Liver (tissue), 9 donors: ENCODE results near the gene CGRRF1. TPM values are rescaled to one million over a fixed set of nuclear protein-coding genes. Genes with fewer than 3 reads are reported as not detected.

Experiments
- DNase-seq: peaks from one replicate; pipeline ENCODE4 v3.0.0-alpha.2; 2017; ENCODE audit warnings: low spot score
- H3K27ac ChIP-seq, 2 donors: one replicate each; pipeline ENCODE4 v1.7.0; 2013; ENCODE audit warnings: inconsistent platforms in 2 of 2, low read length in 2 of 2, control low read depth in 1 of 2, low read depth in 1 of 2, mild to moderate bottlenecking in 1 of 2
- H3K27me3 ChIP-seq, 4 donors: one replicate each; pipeline versions ENCODE4 v1.6.1 to v1.7.0; 2013; ENCODE audit warnings: low read length in 3 of 4, inconsistent platforms in 1 of 4, mild to moderate bottlenecking in 1 of 4, moderate library complexity in 1 of 4; ENCODE audit not compliant: control insufficient read depth in 4 of 4, insufficient read depth in 4 of 4
- H3K36me3 ChIP-seq, 4 donors: one replicate each; pipeline versions ENCODE4 v1.6.1 to v1.7.0; 2013; ENCODE audit warnings: low read length in 3 of 4, mild to moderate bottlenecking in 3 of 4, low read depth in 1 of 4, moderate library complexity in 1 of 4; ENCODE audit not compliant: control insufficient read depth in 4 of 4, insufficient read depth in 3 of 4
- H3K4me1 ChIP-seq, 4 donors: one replicate each; pipeline versions ENCODE4 v1.6.1 to v1.7.0; 2013; ENCODE audit warnings: low read length in 3 of 4, mild to moderate bottlenecking in 3 of 4, moderate library complexity in 1 of 4; ENCODE audit not compliant: control insufficient read depth in 4 of 4, insufficient read depth in 4 of 4
- H3K4me3 ChIP-seq, 3 donors: one replicate each; pipeline versions ENCODE4 v1.6.1 to v1.7.0; 2013; ENCODE audit warnings: low read length in 3 of 3, control low read depth in 1 of 3, low read depth in 1 of 3, mild to moderate bottlenecking in 1 of 3
- H3K9ac ChIP-seq, 2 donors: one replicate each; pipeline ENCODE4 v1.7.0; 2013; ENCODE audit warnings: low read length in 2 of 2, mild to moderate bottlenecking in 2 of 2, moderate library complexity in 2 of 2, control low read depth in 1 of 2, low read depth in 1 of 2
- H3K9me3 ChIP-seq, 4 donors: one replicate each; pipeline versions ENCODE4 v1.6.1 to v1.7.0; 2013; ENCODE audit warnings: low read length in 3 of 4; ENCODE audit not compliant: control insufficient read depth in 4 of 4
- HNF4A ChIP-seq, 2 donors: conservative IDR thresholded peaks; 2 replicates each; pipeline ENCODE4 v1.6.1; 2016; ENCODE audit warnings: antibody characterized with exemption in 2 of 2, mild to moderate bottlenecking in 2 of 2
- RAD21 ChIP-seq, 2 donors: IDR thresholded peaks; 2 replicates each; pipeline ENCODE4 v1.6.1; 2016; ENCODE audit warnings: antibody characterized with exemption in 2 of 2, mild to moderate bottlenecking in 2 of 2
- TAF1 ChIP-seq: conservative IDR thresholded peaks from 2 replicates; pipeline ENCODE4 v1.6.1; 2016; ENCODE audit warnings: antibody characterized with exemption, mild to moderate bottlenecking
- YY1 ChIP-seq: IDR thresholded peaks from 2 replicates; pipeline ENCODE4 v1.6.1; 2016; ENCODE audit warnings: antibody characterized with exemption, mild to moderate bottlenecking
- ZBTB33 ChIP-seq: IDR thresholded peaks from 2 replicates; pipeline ENCODE4 v1.6.1; 2016; ENCODE audit warnings: antibody characterized with exemption
- WGBS: extraction: QIAGEN DNeasy Blood & Tissue Kit; methylation state at CpG from one replicate; pipeline ENCODE4 v1.1.7; 2013; 5-methylcytosine and 5-hydroxymethylcytosine counted together
- polyA plus RNA-seq, 2 donors: library from polyadenylated mRNA; stranded (reverse) in 1 of 2; unstranded in 1 of 2; fragments of 200-250 nt in 1 of 2; fragments of >200 nt in 1 of 2; fragmentation: Nextera tagmentation in 1 of 2; extraction: Ambion mirVana in 1 of 2; gene quantifications; one replicate each; pipeline versions ENCODE4 v1.2.1 to v1.2.3, GENCODE V29; 2013 to 2015
- total RNA-seq, 2 donors: library from RNA; depleted of rRNA; stranded (reverse); fragments of >200 nt; gene quantifications; one replicate each; pipeline ENCODE4 v1.2.3, GENCODE V29; 2014
- TF ChIP-seq, protein P1 (sequence below): IDR thresholded peaks from 2 replicates; pipeline ENCODE4 v1.6.1; 2016; ENCODE audit warnings: antibody characterized with exemption, mild to moderate bottlenecking
- donor health status: healthy.
- donor health status: healthy.
- donor health status: healthy.
- donor health status: healthy.
- donor health status: healthy.

The CGRRF1 gene
- total and polyA plus RNA-seq, 4 donors = 4.6 to 11.2 (median 5.0) TPM

DNA sequence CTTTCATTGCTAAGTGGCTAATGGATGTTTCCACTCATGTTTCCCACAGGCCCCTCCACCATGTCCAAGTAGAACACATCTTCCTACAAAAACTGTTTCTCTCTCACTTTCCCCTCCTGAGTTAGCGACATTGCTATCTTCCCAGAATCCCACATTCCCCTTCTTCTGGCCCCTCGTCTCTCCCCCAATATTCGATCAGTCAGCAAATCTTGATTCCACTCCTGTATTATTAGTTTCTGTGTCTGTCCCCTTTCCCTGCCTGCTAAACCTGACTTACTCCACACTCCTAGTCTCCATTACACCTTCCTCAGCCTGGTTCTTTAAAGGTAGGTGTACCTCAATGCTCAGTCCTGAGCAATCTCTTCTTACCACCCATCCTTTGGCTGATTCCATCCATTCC lies 37.9 kb downstream of the CGRRF1 start (continued):
- TF ChIP-seq, protein P1, sequence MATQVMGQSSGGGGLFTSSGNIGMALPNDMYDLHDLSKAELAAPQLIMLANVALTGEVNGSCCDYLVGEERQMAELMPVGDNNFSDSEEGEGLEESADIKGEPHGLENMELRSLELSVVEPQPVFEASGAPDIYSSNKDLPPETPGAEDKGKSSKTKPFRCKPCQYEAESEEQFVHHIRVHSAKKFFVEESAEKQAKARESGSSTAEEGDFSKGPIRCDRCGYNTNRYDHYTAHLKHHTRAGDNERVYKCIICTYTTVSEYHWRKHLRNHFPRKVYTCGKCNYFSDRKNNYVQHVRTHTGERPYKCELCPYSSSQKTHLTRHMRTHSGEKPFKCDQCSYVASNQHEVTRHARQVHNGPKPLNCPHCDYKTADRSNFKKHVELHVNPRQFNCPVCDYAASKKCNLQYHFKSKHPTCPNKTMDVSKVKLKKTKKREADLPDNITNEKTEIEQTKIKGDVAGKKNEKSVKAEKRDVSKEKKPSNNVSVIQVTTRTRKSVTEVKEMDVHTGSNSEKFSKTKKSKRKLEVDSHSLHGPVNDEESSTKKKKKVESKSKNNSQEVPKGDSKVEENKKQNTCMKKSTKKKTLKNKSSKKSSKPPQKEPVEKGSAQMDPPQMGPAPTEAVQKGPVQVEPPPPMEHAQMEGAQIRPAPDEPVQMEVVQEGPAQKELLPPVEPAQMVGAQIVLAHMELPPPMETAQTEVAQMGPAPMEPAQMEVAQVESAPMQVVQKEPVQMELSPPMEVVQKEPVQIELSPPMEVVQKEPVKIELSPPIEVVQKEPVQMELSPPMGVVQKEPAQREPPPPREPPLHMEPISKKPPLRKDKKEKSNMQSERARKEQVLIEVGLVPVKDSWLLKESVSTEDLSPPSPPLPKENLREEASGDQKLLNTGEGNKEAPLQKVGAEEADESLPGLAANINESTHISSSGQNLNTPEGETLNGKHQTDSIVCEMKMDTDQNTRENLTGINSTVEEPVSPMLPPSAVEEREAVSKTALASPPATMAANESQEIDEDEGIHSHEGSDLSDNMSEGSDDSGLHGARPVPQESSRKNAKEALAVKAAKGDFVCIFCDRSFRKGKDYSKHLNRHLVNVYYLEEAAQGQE = no peak
- TF ChIP-seq YY1 (no peak), RAD21 (IDR thresholded peaks at IDR 0.05) (no peak)

DNA sequence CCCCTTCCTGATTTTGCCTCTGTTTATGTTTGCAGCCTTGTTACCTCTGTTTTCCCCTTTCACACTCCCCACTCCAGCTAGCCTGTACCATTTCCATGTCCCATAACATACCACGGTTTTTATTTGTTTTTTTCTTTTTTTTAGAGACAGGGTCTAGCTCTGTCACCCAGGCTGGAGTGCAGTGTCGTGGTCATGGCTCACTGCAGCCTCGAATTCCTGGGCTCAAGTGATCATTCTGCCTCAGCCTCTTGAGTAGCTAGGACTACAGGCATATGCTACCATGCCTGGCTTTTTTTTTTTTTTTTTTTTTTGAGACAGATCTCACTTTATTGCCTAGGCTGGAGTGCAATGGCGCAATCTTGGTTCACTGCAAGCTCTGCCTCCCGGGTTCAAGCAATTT lies 38.8 kb downstream of the CGRRF1 start:
- Histone ChIP-seq H3K4me1 (no peaks in the 10 kb centered on the region), H3K9me3 (no peaks in the 10 kb centered on the region), H3K36me3 (no peaks in the 10 kb centered on the region), H3K4me3 (no peak overlapping the region), H3K27me3 (no peaks in the 10 kb centered on the region), H3K27ac (no peak overlapping the region), H3K9ac (no peak overlapping the region)
- 87% methylated on average over 5 of the region's 5 CpGs for WGBS
- no peak for TF ChIP-seq HNF4A (conservative IDR thresholded peaks at IDR 0.05)
- TF ChIP-seq YY1 = no peak
- TF ChIP-seq TAF1 = no peak
- TF ChIP-seq ZBTB33 = no peak
- no peak for DNase-seq

DNA sequence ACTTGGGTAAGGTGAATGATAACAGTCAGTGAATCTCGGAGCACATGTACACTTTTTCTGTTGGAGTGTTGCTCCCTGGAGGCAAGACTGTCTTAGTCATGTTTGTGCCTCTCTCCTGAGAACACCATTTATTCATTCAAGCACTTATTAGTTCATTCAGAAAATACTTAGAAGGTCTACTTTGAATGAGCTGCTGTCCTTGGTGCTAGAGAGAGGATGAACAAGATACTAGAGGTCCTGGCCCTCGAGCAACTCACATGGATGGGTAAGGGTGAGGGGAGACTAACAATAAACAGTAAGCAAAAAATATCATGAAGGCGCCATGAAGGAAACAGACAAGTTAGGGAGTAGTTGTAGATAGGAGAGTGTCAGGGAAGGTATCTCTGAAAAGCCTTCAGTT lies 40.2 kb downstream of the CGRRF1 start:
- no peaks in the 10 kb centered on the region for H3K27me3 ChIP-seq
- H3K27ac ChIP-seq = no peak overlapping the region
- no peaks in the 10 kb centered on the region for H3K9me3 ChIP-seq
- 87% methylated on average over 3 of the region's 3 CpGs for WGBS
- no peak overlapping the region for H3K9ac ChIP-seq
- no peak overlapping the region for H3K4me3 ChIP-seq
- no peak for DNase-seq
- H3K4me1 ChIP-seq = no peaks in the 10 kb centered on the region
- TF ChIP-seq ZBTB33 = no peak
- TF ChIP-seq, protein P1 = peak; percentile 39
- no peaks in the 10 kb centered on the region for H3K36me3 ChIP-seq
